Nephron (organoid): ENCODE data around the gene ANKS4B.

Experiments
- H3K27ac Mint-ChIP-seq, 3 experiments: 2 replicates each; pipeline ENCODE4 v1.8.0; 2020; ENCODE audit warnings: mixed read lengths in 3 of 3, mild to moderate bottlenecking in 2 of 3, moderate library complexity in 1 of 3
- H3K27me3 Mint-ChIP-seq: 2 replicates; pipeline ENCODE4 v1.8.0; 2021; ENCODE audit warnings: low read depth, mild to moderate bottlenecking, moderate library complexity, mixed read lengths
- H3K36me3 Mint-ChIP-seq: 2 replicates; pipeline ENCODE4 v1.8.0; 2020; ENCODE audit warnings: low read depth, mixed read lengths
- H3K4me1 Mint-ChIP-seq: 2 replicates; pipeline ENCODE4 v1.8.0; 2020; ENCODE audit warnings: mixed read lengths
- H3K4me3 Mint-ChIP-seq, 3 experiments: 2 replicates each; pipeline ENCODE4 v1.8.0; 2020; ENCODE audit warnings: mild to moderate bottlenecking in 3 of 3, mixed read lengths in 3 of 3, moderate library complexity in 2 of 3
- H3K9me3 Mint-ChIP-seq: 2 replicates; pipeline ENCODE4 v1.8.0; 2020; ENCODE audit warnings: mixed read lengths
- TF ChIP-seq, protein P1 (sequence below), 3 experiments: fragments of 200-600 bp; sonication (generic); IDR thresholded peaks; one replicate each; pipeline ENCODE4 v1.5.0; 2021; ENCODE audit warnings: antibody characterized with exemption in 3 of 3; ENCODE audit not compliant: unreplicated experiment in 3 of 3

The ANKS4B gene

DNA sequence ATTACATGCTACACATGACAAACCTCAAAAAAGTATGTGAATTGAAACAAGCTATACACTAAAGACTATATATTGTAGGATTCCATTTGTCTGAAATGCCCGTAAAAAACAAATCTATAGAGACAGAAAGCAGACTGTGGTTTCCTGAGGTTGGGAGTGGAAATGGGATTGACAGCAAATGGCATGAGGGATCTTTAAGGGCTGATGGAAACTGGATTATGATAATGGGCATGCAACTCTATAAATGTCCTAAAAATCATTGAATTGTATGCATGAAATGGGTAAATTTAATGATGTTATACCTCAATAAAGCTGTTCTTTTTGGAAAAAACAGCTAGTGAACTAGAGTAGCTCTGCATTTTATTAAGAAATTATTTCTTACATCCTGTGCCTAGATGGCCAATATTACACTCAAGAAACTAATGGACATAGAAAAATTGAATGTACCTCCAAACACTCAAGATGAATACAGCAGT, 416 bp upstream of the ANKS4B start:
- Mint-ChIP-seq H3K4me3 (peak overlapping the region in 1 of 3 experiments; percentile 70), H3K27me3 (peaks cover 6% of the 10 kb centered on the region), H3K36me3 (no peaks in the 10 kb centered on the region), H3K9me3 (no peaks in the 10 kb centered on the region), H3K4me1 (no peaks in the 10 kb centered on the region), H3K27ac (peak overlapping the region in 1 of 3 experiments; percentile 90)
- TF ChIP-seq, protein P1, sequence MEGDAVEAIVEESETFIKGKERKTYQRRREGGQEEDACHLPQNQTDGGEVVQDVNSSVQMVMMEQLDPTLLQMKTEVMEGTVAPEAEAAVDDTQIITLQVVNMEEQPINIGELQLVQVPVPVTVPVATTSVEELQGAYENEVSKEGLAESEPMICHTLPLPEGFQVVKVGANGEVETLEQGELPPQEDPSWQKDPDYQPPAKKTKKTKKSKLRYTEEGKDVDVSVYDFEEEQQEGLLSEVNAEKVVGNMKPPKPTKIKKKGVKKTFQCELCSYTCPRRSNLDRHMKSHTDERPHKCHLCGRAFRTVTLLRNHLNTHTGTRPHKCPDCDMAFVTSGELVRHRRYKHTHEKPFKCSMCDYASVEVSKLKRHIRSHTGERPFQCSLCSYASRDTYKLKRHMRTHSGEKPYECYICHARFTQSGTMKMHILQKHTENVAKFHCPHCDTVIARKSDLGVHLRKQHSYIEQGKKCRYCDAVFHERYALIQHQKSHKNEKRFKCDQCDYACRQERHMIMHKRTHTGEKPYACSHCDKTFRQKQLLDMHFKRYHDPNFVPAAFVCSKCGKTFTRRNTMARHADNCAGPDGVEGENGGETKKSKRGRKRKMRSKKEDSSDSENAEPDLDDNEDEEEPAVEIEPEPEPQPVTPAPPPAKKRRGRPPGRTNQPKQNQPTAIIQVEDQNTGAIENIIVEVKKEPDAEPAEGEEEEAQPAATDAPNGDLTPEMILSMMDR (IDR thresholded peaks at IDR 0.05; ENCODE audit: unreplicated experiment in 3 of 3): no peak

DNA sequence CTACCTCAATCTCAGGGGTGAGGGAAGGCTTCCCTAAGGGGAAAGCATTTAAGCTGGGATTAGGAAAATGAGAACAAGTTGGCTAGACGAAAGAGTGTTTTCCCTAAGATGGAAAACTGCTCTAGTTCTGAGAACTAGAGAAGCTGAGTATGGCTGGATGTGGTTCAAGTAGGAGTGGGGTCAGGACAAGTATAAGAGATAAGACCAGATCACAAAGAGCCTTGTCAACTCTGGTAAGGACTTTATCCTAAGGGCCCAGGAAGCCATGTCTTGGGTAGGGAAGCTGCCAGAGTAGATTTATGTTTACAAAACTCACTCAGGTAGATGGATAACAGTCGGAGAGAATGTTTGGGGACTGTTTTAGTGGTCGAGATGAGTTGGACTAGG, 1.7 kb downstream of the ANKS4B start:
- no peaks in the 10 kb centered on the region for H3K36me3 Mint-ChIP-seq
- H3K27me3 Mint-ChIP-seq: no peaks in the 10 kb centered on the region
- H3K27ac Mint-ChIP-seq: no peak overlapping the region
- H3K4me3 Mint-ChIP-seq: peak overlapping the region in 1 of 3 experiments; percentile 4
- no peaks in the 10 kb centered on the region for H3K9me3 Mint-ChIP-seq
- H3K4me1 Mint-ChIP-seq: no peaks in the 10 kb centered on the region
- TF ChIP-seq, protein P1 (IDR thresholded peaks at IDR 0.05; ENCODE audit: unreplicated experiment in 3 of 3): no peak

DNA sequence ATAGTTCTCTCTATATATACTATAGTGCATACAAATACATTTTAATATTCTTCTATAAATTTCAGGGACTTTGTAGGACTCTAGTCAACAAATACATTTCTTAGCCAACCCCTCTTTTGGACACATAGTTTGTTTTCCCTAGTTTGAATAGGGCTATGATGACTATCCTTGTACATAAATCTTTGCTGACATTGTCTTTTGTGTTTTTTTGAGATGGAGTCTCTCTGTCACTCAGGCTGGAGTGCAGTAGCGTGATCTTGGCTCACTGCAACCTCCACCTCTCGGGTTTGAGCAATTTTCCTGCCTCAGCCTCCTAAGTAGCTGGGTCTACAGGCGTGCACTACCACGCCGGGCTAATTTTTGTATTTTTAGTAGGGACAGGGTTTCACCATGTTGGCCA, 3.3 kb downstream of the ANKS4B start:
- TF ChIP-seq, protein P1 (IDR thresholded peaks at IDR 0.05; ENCODE audit: unreplicated experiment in 3 of 3): no peak
- Mint-ChIP-seq H3K9me3 (no peaks in the 10 kb centered on the region), H3K4me3 (no peak overlapping the region), H3K4me1 (no peaks in the 10 kb centered on the region), H3K27ac (no peak overlapping the region), H3K27me3 (no peaks in the 10 kb centered on the region), H3K36me3 (no peaks in the 10 kb centered on the region)

DNA sequence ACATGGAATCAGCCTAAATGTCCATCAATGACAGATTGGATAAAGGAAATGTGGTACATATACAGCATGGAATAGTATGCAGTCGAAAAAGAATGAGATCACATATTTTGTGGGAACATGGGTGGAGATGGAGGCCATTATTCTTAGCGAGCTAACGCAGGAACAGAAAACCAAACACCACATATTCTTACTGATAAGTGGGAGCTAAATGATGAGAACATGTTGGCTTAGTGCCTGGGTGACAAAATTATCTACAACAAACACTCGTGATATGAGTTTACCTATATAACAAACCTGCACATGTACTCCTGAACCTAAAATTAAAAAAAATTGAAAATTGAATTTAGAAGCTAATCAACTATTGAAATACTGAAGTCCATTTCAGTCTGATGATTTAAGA, 6.1 kb downstream of the ANKS4B start:
- no peaks in the 10 kb centered on the region for H3K9me3 Mint-ChIP-seq
- H3K27me3 Mint-ChIP-seq: no peaks in the 10 kb centered on the region

DNA sequence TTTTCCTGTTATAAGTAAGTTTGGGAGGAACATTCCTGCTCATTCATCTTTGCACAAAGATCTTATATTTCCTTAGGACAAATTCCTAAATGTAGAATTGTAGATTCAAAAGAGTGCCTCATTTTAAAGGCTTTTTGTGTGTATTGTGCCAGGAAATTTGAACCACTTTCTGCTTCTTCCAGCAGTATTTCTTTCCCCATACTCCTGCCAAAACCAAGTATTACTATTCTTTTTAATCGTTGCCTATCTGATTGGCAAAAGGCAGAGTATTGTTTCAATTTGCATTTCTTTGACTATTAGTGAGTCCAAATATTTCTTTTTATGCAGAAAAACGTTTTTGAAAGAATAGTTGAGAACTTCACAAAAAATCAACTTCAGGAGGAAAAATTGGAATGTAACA, 9.3 kb downstream of the ANKS4B start:
- no peaks in the 10 kb centered on the region for H3K27me3 Mint-ChIP-seq

More for the DNA sequence above, 6.1 kb downstream of the ANKS4B start:
- H3K4me1 Mint-ChIP-seq: peaks cover 14% of the 10 kb centered on the region
- TF ChIP-seq, protein P1 (IDR thresholded peaks at IDR 0.05; ENCODE audit: unreplicated experiment in 3 of 3): no peak
- H3K36me3 Mint-ChIP-seq: no peaks in the 10 kb centered on the region
- H3K4me3 Mint-ChIP-seq: no peak overlapping the region
- no peak overlapping the region for H3K27ac Mint-ChIP-seq

More for the DNA sequence above, 9.3 kb downstream of the ANKS4B start:
- no peaks in the 10 kb centered on the region for H3K9me3 Mint-ChIP-seq
- no peak overlapping the region for H3K4me3 Mint-ChIP-seq
- TF ChIP-seq, protein P1 (IDR thresholded peaks at IDR 0.05; ENCODE audit: unreplicated experiment in 3 of 3): no peak
- H3K4me1 Mint-ChIP-seq: peaks cover 18% of the 10 kb centered on the region
- no peaks in the 10 kb centered on the region for H3K36me3 Mint-ChIP-seq
- peak overlapping the region in 1 of 3 experiments; percentile 44 for H3K27ac Mint-ChIP-seq
